Adrenal gland (tissue), 5 donors: Measurements from ENCODE around the gene ATP2C1.
"Not testable (repeated sequence)": the region's sequence is repeated elsewhere in the genome, so short reads cannot be mapped to it uniquely, and the experiment has no call there.

Experiments used
- POLR2A ChIP-seq, 2 donors: fragments of 450-650 bp; IDR thresholded peaks; one replicate each; pipeline ENCODE4 v1.6.1; 2017; ENCODE audit warnings: antibody characterized with exemption in 2 of 2, mild to moderate bottlenecking in 2 of 2, moderate library complexity in 1 of 2
- TF ChIP-seq, protein P1 (sequence below), 6 experiments: fragments of 450-650 bp in 4 of 6; fragments of 200-600 bp in 2 of 6; sonication (generic) in 1 of 6; IDR thresholded peaks; 1 replicate in 5 of 6; 2 replicates in 1 of 6; pipeline versions ENCODE4 v1.5.1 to v1.8.0; 2016 to 2021; ENCODE audit warnings: antibody characterized with exemption in 6 of 6, mild to moderate bottlenecking in 2 of 6, moderate library complexity in 1 of 6
- donor health status: DM: no; HTN: no; CAD: no.

DNA sequence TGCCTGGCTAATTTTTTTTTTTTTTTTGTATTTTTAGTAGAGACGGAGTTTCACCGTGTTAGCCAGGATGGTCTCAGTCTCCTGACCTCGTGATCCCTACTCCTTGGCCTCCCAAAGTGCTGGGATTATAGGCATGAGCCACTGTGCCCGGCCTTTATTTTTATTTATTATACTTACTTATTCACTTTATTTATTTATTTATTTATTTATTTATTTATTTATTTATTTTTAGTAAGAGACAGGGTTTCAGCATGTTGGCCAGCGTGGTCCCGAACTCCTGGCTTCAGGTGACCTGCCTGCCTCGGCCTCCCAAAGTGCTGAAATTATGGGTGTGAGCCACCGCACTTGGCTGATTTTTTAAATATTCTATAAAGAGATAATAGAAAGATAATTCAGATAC is 31.8 kb upstream of the ATP2C1 start:
- TF ChIP-seq, protein P1, sequence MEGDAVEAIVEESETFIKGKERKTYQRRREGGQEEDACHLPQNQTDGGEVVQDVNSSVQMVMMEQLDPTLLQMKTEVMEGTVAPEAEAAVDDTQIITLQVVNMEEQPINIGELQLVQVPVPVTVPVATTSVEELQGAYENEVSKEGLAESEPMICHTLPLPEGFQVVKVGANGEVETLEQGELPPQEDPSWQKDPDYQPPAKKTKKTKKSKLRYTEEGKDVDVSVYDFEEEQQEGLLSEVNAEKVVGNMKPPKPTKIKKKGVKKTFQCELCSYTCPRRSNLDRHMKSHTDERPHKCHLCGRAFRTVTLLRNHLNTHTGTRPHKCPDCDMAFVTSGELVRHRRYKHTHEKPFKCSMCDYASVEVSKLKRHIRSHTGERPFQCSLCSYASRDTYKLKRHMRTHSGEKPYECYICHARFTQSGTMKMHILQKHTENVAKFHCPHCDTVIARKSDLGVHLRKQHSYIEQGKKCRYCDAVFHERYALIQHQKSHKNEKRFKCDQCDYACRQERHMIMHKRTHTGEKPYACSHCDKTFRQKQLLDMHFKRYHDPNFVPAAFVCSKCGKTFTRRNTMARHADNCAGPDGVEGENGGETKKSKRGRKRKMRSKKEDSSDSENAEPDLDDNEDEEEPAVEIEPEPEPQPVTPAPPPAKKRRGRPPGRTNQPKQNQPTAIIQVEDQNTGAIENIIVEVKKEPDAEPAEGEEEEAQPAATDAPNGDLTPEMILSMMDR (IDR thresholded peaks at IDR 0.05), result not testable (repeated sequence)
- not testable (repeated sequence) for TF ChIP-seq POLR2A (IDR thresholded peaks at IDR 0.05)
